Measurements from ENCODE around the gene MEIOB.

The MEIOB gene

GRCh38 chr16:1911467-1912214 is 39.7 kb upstream of the MEIOB start:
- TF ChIP-seq ZFP3 (CRISPR knock-in tag; IDR thresholded peaks at IDR 0.05) (no peak), ZNF8 (CRISPR knock-in tag; IDR thresholded peaks at IDR 0.05) (no peak), ZNF70 (CRISPR knock-in tag; IDR thresholded peaks at IDR 0.05) (no peak), PATZ1 (CRISPR knock-in tag; IDR thresholded peaks at IDR 0.05; ENCODE audit: borderline replicate concordance) (no peak), TSHZ2 (CRISPR knock-in tag; IDR thresholded peaks at IDR 0.05) (no peak), GLIS3 (CRISPR knock-in tag; IDR thresholded peaks at IDR 0.05) (no peak), CSRNP3 (CRISPR knock-in tag; IDR thresholded peaks at IDR 0.05) (no peak), ZC3H10 (CRISPR knock-in tag; IDR thresholded peaks at IDR 0.05) (no peak), ZFP30 (CRISPR knock-in tag; IDR thresholded peaks at IDR 0.05) (no peak), ISL1 (CRISPR knock-in tag; IDR thresholded peaks at IDR 0.05) (no peak), ESRRG (CRISPR knock-in tag; IDR thresholded peaks at IDR 0.05) (no peak), RARB (CRISPR knock-in tag; IDR thresholded peaks at IDR 0.05) (no peak), CSDC2 (CRISPR knock-in tag; IDR thresholded peaks at IDR 0.05) (no peak), ZNF565 (CRISPR knock-in tag; conservative IDR thresholded peaks at IDR 0.05; ENCODE audit: low read depth) (no peak), TCF4 (CRISPR knock-in tag; IDR thresholded peaks at IDR 0.05; ENCODE audit: borderline replicate concordance) (no peak), CREB5 (CRISPR knock-in tag; IDR thresholded peaks at IDR 0.05; ENCODE audit: low read depth) (no peak), PPARA (CRISPR knock-in tag; IDR thresholded peaks at IDR 0.05; ENCODE audit: borderline replicate concordance) (no peak), POU6F1 (CRISPR knock-in tag; IDR thresholded peaks at IDR 0.05; ENCODE audit: borderline replicate concordance, low read depth) (no peak), BACH2 (CRISPR knock-in tag; IDR thresholded peaks at IDR 0.05; ENCODE audit: borderline replicate concordance) (no peak), TOX (CRISPR knock-in tag; IDR thresholded peaks at IDR 0.05; ENCODE audit: borderline replicate concordance) (no peak)
- ATAC-seq = no peak

GRCh38 chr16:1909561-1910231 is 37.7 kb upstream of the MEIOB start:
- ATAC-seq = no peak; the same call in 2 of the 3 replicates
- no peak for TF ChIP-seq TOX (CRISPR knock-in tag; IDR thresholded peaks at IDR 0.05; ENCODE audit: borderline replicate concordance)
- TF ChIP-seq ESRRG (CRISPR knock-in tag; IDR thresholded peaks at IDR 0.05) = no peak
- no peak for TF ChIP-seq ZNF70 (CRISPR knock-in tag; IDR thresholded peaks at IDR 0.05)
- no peak for TF ChIP-seq ZC3H10 (CRISPR knock-in tag; IDR thresholded peaks at IDR 0.05)
- no peak for TF ChIP-seq ZNF565 (CRISPR knock-in tag; conservative IDR thresholded peaks at IDR 0.05; ENCODE audit: low read depth)
- no peak for TF ChIP-seq POU6F1 (CRISPR knock-in tag; IDR thresholded peaks at IDR 0.05; ENCODE audit: borderline replicate concordance, low read depth)
- no peak for TF ChIP-seq ISL1 (CRISPR knock-in tag; IDR thresholded peaks at IDR 0.05)
- no peak for TF ChIP-seq CSDC2 (CRISPR knock-in tag; IDR thresholded peaks at IDR 0.05)
- no peak for TF ChIP-seq SNAI2 (CRISPR knock-in tag; IDR thresholded peaks at IDR 0.05)
- no peak for TF ChIP-seq ZFP3 (CRISPR knock-in tag; IDR thresholded peaks at IDR 0.05)
- TF ChIP-seq OSR1 (CRISPR knock-in tag; IDR thresholded peaks at IDR 0.05) = no peak
- TF ChIP-seq ZNF8 (CRISPR knock-in tag; IDR thresholded peaks at IDR 0.05) = no peak
- no peak for TF ChIP-seq CSRNP3 (CRISPR knock-in tag; IDR thresholded peaks at IDR 0.05)
- no peak for TF ChIP-seq CREB5 (CRISPR knock-in tag; IDR thresholded peaks at IDR 0.05; ENCODE audit: low read depth)
